Measurements from ENCODE around the gene THSD4. TPM values are rescaled to one million over a fixed set of nuclear protein-coding genes. Genes with fewer than 3 reads are reported as not detected.
A peak's percentile ranks its signal among the peaks of the same experiment; 100 is the strongest.

Gene THSD4
- total RNA-seq, 1 donor, result 50.9 TPM

DNA sequence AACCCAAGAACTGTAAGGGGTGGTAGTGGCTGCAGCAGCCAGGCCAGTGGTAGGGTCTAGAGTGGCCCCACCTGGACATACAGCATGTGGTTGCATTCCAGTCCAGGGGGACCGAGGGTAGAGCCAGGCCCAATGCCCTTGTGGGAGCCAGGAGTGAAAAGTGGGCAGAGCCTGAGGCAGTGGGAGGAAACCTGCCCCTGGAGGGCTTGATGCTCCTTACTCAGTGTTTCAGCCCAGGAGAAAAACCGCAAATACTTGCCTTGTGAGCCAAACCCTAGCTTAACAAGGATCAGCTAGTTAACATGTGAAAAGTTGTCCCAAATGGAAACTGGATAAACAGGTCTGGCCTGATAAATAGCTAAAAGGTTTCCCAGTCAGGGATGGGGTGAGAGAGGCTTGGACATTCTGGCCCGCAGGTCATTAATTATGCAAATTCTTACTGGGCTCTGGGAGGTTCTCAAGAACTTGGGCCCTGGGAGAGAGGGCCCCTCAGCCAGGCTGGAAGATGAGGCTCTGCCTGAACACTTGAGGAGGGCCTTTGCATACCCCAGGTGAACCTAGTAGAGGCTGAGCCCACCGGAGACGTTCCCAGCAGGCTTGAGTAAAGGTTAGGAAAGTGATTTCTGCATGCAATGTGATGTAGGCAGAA is 222.1 kb downstream of the THSD4 start:
- peak; percentile 12 for DNase-seq (ENCODE audit: low read depth)
- H3K4me3 ChIP-seq (ENCODE audit: low read depth, low read length), result no peak overlapping the region
- TF ChIP-seq, protein P1, sequence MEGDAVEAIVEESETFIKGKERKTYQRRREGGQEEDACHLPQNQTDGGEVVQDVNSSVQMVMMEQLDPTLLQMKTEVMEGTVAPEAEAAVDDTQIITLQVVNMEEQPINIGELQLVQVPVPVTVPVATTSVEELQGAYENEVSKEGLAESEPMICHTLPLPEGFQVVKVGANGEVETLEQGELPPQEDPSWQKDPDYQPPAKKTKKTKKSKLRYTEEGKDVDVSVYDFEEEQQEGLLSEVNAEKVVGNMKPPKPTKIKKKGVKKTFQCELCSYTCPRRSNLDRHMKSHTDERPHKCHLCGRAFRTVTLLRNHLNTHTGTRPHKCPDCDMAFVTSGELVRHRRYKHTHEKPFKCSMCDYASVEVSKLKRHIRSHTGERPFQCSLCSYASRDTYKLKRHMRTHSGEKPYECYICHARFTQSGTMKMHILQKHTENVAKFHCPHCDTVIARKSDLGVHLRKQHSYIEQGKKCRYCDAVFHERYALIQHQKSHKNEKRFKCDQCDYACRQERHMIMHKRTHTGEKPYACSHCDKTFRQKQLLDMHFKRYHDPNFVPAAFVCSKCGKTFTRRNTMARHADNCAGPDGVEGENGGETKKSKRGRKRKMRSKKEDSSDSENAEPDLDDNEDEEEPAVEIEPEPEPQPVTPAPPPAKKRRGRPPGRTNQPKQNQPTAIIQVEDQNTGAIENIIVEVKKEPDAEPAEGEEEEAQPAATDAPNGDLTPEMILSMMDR (IDR thresholded peaks at IDR 0.05; ENCODE audit: insufficient read depth, low read length), result no peak

DNA sequence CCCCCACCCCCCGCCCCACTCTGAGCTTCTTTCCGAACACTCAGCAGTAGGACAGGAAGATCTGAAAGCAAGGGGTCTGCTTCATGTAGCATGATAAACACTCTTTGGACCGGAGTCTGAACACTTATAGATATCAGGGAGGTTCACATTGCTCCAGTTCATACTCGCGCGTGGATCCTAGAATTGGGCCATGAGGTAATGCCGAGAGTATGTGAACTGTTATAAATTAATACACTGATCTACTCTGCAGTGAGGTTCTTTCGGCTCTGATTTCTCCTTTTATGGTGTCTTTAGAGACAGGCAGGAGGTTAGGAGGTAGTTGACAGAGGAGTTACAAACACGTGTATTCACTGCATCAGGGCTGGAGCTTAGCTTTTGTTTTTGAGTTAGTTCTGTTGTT is 223.0 kb downstream of the THSD4 start:
- no peak overlapping the region for H3K4me3 ChIP-seq (ENCODE audit: low read depth, low read length)
- TF ChIP-seq, protein P1 (IDR thresholded peaks at IDR 0.05; ENCODE audit: insufficient read depth, low read length), result no peak
- no peak for DNase-seq (ENCODE audit: low read depth)

DNA sequence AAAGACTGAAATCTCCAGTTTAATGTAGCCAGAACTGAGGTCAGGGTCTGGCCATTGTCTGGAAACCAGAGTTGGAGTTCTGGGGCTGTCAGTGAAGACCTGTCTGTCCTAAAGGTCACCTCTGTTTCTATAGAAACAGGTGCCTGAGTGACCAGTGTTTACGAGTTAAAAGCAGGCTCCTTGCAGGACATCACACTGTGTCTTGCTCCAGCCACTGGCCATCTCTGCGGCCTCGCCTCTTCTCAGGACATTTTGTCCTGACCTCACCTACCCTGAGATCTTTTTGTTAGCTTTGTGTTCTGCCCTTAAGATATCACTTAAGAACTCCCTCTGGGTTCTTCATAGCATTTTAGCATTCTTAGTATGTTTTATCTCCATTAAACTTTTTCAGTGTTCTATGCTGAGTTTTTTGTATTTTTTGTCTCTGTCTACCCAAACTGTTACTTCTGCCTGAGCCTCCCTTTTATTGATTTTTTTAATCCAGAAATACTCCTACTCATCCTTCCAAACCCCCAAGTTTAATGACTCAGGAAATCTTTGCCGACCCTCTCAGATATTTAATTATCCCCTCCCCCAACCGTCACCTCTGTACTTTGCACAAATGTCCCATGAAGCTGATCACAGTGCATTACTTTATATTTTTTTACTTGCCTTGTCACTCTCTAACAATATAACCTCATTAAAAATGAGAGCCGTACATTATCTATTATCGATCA is 223.7 kb downstream of the THSD4 start:
- DNase-seq (ENCODE audit: low read depth), result no peak
- no peak overlapping the region for H3K4me3 ChIP-seq (ENCODE audit: low read depth, low read length)
- TF ChIP-seq, protein P1 (IDR thresholded peaks at IDR 0.05; ENCODE audit: insufficient read depth, low read length), result no peak

DNA sequence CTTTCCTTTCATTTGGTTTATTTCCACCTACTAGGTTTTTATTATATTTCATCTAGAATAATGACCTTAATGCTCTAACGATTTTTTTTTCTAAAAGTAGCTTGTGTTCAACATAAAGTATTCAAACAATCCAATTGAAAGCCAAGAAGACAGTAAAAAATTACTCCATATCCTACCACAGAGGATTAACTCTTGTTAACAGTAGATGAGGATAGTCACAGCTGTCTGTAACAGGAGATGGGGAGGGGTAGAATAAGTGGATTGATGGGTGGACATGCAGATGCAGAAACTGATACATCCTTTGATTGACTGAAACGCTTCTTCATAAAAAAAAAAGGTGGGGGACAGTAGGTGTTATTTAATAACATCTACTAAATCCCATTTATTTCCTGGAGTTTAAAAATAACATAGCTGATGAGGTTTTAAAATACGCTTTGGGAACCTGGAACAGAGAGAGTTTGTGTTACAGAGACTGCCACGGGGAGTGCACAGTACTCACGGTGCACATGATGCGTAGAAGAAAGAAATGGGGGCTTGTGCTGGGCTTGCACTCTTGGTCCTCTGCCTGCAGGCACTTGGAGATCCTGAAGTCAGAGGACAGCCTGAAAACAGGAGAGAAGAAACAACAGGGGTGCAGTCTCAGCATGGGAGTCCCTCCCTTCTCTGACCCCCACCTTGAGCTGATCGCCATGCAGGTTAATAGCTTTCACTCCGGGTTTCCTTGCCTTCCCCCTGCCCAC is 226.7 kb downstream of the THSD4 start:
- DNase-seq (ENCODE audit: low read depth), result no peak
- TF ChIP-seq, protein P1 (IDR thresholded peaks at IDR 0.05; ENCODE audit: insufficient read depth, low read length), result no peak
- H3K4me3 ChIP-seq (ENCODE audit: low read depth, low read length), result no peak overlapping the region

DNA sequence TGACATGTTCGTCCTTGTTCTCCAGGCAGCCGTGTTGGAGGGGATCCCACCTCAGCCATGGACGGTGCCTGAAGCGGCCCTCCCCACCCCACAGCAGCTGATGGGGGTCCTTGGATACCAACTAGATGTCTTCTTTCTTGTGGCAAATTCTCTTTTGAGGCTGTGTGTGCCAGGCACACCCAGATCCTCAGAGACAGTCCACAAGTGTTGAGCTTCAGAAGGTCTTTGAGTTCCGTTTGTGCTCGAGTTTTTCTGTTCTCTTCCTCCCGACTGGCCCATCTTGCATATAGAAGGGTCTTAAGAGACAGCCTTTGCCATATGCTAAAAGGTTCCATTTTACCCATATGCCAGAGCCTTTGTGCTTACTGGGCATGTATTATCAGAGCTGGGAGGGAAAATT is 227.4 kb downstream of the THSD4 start:
- TF ChIP-seq, protein P1 (IDR thresholded peaks at IDR 0.05; ENCODE audit: insufficient read depth, low read length), result no peak

DNA sequence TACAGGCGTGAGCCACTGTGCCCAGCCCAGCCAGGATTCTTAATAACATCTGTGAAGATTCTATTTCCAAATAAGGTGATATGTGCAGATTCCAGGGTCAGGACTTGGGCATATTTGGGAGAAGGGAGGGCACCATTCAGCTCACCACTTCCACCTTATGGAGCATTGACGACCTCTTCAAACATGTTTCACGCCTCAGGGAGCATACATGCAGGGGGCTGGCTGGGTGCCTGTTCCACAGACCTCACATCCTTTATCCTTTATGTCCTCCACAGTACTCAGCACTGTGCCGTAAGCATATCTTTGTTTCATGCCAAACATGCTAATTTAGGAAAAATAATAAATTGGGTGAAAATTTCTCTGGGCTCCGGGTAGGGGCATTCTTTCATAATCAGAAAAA is 229.0 kb downstream of the THSD4 start:
- no peak overlapping the region for H3K4me3 ChIP-seq (ENCODE audit: low read depth, low read length)
- TF ChIP-seq, protein P1 (IDR thresholded peaks at IDR 0.05; ENCODE audit: insufficient read depth, low read length), result no peak
- no peak for DNase-seq (ENCODE audit: low read depth)

More for the DNA sequence above, 227.4 kb downstream of the THSD4 start:
- no peak for DNase-seq (ENCODE audit: low read depth)
- no peak overlapping the region for H3K4me3 ChIP-seq (ENCODE audit: low read depth, low read length)

Data from fibroblast of the aortic adventitia (primary cell).